DMS53 (cell line): Measurements from ENCODE around the gene ACER3.
"Not testable (repeated sequence)": the region's sequence is repeated elsewhere in the genome, so short reads cannot be mapped to it uniquely, and the experiment has no call there.

Experiments used
- DNase-seq: peaks from one replicate; lab custom pipeline; 2025; lab: John Stamatoyannopoulos, UW

Gene ACER3

GRCh38 chr11:76995081-76995576 is 134.4 kb downstream of the ACER3 start:
- DNase-seq: no peak

GRCh38 chr11:76997512-76997911 is 136.8 kb downstream of the ACER3 start:
- no peak for DNase-seq

DNA sequence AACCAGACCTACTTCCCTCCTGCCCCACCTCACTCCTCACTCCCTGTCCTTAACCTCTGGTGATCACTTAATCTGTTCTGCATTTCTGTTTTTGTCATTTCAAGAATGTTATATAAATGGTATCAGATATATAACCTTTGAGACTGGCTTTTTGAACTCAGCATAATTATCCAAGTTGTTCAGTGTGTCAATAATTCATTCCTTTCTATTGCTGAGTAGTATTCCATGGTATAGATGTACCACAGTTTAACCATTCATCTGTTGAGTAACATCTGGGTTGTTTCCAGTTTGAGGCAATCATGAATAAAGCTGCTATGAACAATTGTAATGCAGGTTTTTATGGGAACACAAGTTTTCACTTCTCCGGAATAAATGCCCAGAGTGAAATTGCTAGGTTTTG is 138.9 kb downstream of the ACER3 start:
- no peak for DNase-seq

DNA sequence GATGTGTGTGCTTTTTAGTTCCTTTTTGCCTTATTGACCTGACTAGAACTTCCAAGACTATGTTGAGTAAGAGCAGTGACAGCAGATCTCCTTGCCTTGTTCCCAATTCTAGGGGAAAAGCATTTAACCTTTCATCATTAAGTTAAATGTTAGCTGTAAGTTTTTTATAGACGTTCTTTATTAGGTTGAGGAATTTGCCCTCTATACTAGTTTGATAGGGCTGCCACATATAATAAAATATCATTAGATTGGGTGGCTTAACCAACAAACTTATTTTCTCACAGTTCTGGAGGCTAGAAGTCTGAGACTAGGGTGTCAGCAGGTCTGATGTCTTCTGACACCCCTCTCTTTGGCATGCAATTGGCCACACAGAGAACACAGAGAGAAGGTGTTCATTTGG is 140.9 kb downstream of the ACER3 start:
- DNase-seq: no peak

DNA sequence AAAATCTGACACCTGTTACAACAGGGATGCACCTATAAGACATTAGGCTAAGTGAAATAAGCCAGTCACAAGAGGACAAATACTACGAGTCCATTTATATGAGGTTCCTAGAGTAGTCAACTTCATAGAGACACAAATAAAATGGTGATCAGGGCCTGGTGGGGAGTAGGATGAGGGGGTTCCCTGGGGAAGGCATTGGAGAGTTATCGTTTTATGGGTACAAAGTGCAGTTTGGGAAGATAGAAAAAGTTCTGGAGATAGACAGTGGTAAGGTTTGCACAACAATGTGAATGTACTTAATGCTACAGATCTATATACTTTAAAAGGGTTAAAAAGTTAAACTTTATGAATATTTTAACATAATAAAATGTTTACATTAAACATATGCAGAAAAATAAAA is 142.1 kb downstream of the ACER3 start:
- DNase-seq: no peak

DNA sequence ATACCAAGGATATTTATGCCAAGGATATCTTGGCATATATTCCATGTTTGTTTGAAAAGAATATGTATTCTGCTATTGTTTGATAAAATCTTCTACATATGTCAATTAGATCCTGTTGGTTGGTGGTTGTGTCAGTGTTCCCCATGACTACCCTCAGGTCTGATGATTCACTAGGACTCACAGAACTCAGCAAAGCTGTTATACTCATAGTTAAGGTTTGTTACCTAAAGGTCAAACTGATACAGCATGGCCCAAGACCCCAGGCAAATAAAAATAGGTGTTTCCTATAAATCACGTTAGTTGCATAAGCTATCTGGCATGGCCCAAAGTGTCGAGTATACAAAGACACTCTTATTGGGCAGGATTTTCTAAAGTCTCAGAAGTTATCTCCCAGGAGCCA is 143.2 kb downstream of the ACER3 start:
- no peak for DNase-seq

GRCh38 chr11:77009533-77010160 is 148.9 kb downstream of the ACER3 start:
- DNase-seq: no peak

DNA sequence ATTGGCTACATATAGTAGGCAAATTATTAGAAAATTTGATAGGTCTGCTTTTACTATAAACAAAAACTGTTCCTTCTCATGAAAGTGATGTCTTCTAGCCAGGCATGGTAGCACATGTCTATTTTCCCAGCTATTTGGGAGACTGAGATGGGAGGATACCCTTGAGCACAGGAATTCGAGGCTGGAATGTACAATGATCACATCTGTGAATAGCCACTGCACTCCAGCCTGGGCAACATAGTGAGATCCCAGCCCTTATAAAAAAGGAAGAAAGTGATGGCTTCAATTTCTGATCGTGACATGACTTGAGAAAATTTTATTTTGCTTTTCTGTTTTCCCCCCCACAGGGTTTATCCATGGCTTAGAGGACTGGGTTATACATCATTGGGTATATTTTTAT is 154.0 kb downstream of the ACER3 start:
- DNase-seq: no peak

GRCh38 chr11:77018396-77018924 is 157.7 kb downstream of the ACER3 start:
- DNase-seq: not testable (repeated sequence)

DNA sequence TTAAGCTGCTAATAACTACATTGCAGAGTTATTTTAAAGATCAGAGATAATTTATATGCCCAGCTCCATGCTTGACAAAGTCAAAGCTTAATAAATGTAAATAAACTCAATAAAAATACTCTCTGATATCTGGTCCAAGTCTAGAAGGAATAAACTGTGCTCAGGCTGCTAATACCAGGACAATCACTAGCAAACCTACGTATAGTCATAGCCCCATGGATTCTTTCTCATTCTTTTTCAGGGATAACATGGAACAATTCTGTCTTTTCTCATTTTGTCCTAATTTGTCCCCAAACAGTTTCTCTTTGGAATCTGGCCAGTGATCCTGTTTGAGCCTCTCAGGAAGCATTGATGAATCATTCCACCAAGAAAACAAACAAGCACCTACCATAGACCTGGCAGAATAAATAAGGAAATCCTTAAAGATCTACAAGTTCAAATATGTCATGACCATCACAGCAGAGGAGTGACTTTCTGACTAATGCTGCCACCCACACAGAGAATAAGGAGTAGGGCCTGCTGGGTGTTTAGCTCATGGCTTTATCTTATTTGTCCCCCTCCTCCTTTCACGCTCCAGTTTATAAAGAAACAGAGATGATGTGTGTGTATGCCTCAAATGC is 159.4 kb downstream of the ACER3 start:
- peak; percentile 89 for DNase-seq

GRCh38 chr11:77020734-77021133 is 160.0 kb downstream of the ACER3 start:
- DNase-seq: peak; percentile 56

GRCh38 chr11:77024745-77025144 is 164.0 kb downstream of the ACER3 start:
- DNase-seq: no peak

DNA sequence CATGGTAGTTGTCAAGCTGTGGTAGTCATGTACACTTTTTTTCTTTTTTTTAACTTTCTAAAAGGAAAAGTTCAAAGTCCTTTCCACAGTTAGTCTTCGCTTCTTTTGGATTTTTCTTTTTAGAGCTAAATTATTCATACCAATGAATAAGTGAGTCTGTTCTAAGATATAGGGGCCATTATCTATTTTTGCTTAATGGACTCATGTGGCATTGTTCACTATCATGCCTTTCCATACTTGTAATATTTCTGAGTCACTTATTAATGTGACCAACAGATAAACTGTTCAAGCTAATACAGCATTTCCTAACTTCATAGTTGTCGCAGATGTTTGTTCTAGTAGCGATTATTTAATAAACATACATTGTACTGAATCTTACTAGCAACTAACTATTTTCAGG is 165.5 kb downstream of the ACER3 start:
- DNase-seq: no peak

DNA sequence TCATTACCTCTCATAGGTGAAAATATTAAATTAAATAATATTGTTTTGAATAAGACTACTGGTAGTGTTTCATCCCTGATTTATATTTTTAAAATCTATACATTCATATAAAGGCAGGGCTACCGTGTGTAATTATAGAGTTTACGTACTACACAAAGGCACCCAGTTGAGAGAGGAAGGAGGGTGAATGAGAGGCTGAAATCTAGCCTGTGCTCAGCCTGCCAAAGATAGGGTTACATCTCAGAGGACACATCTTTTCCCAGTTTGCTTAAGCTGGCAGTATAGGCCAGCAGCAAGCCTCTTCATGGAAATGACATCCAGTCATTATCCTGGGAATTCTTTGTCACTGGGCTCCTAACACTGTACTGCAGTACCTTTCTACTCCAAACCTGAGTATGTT is 166.0 kb downstream of the ACER3 start:
- no peak for DNase-seq

GRCh38 chr11:77027275-77027674 is 166.6 kb downstream of the ACER3 start:
- DNase-seq: peak; percentile 55

- DNase-seq: no peak
Measured at GRCh38 chr11:77029829-77030228, 169.1 kb downstream of the ACER3 start.

DNA sequence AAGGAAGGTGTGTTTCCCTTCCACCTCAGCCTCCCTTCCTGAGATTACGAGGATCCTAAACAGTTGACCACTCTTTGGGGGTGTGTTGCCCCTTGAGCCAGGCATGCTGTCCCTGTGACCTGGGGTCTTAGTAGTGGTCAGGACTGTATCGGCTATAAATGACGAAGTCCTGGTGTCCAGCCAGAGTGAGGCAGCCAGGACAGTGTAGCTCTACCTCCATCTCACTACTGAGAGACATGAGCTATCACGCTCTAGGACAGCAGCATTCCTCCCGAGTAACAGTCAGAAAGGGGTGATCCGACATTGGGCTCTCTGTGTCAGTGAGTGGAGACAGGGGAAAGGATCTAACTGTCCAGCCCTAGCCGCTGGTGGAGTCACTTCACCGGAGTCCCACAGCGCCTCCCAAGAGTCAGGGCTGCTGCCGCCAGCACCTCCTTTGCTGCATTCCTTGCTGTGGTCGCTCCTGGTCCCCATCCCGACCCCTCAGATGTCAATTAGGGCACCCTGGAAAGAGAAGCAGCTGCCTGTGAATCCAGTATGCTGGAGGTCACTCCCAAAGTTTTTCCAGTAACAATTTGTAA is 170.2 kb downstream of the ACER3 start:
- DNase-seq: no peak

DNA sequence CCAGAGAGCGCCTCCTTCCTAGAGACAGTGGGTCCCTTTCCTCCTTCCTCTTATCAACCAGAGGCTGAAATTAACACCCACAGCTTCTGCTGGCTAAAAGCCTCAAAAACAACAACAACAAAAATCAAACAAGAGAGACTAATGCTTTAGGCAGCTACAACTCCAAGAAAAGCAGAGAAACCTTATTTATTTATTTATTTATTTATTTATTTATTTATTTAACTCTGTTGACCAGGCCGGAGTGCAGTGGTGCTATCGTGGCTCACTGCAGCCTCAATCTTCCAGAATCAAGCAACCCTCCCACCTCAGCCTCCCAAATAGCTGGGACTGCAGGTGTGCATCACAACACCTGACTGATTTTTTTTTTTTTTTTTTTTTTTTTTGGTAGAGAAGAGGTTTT is 170.9 kb downstream of the ACER3 start:
- no peak for DNase-seq

GRCh38 chr11:77035039-77035438 is 174.3 kb downstream of the ACER3 start:
- DNase-seq: no peak

DNA sequence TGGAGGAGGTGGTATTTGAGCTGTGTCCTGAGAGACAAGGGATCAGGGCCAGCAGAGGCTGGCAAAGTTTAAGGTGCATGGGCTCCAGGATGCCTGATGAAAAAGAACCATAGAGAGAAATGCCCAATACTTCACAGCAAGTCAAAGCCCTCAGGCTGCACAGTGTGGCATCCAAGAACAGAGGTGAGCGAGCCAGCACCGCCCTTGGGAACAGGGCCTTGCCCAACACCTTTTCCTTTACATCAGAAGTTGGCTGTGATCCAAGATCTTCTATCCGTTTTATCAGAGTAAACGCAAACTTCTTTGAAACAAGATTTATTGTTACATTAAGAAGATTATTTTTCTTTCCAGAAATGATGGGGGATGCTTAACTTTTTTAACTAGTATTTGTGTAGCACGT is 174.9 kb downstream of the ACER3 start:
- DNase-seq: peak; percentile 50

DNA sequence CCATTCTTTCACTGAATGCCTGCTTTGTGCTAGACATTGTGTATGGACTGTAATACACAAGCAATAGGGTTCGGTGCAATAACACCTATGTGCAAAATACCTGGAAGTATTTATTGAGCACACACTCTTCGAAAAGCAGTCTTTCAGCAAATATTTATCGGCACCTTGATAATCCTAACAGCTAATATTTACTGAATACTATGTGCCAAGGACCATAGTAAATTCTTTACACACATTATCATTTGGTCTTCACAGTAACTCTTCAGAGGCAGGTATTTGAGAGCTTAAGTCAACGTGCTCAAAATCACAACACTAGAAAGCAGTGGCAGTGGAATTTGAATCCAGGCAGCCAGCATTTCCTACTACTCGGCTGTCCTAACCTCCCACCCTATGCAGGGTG is 175.7 kb downstream of the ACER3 start:
- DNase-seq: peak; percentile 79

DNA sequence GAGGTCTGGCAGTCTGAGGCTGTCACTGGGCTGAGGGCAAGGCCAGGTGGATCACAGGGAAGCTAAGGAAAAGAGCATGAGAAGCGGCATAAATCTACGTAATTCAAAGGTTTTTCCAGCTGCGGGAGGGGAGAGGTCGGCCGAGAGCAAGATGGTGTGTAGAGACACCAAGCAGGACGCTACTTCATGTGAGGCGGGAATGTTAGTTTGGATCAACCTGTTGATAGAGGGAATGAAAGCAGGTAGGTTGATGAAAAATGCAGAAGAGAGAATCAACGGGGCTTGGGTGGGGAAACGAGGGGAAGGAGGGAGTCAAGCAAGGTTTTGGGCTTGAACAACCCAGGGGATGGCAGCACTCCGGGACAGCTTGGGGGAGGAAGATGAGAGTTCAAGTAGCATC is 176.3 kb downstream of the ACER3 start:
- DNase-seq: peak; percentile 50
